Mammary epithelial cell (primary cell): Measurements from ENCODE around the gene C1orf87.

Experiments used
- CTCF ChIP-seq, 2 donors: IDR thresholded peaks in 1 of 2; conservative IDR thresholded peaks in 1 of 2; 2 replicates each; pipeline ENCODE4 v1.5.1; 2011 to 2012; ENCODE audit warnings: inconsistent platforms in 2 of 2, low read length in 2 of 2, mild to moderate bottlenecking in 2 of 2, control low read depth in 1 of 2, low read depth in 1 of 2; ENCODE audit not compliant: insufficient read depth in 1 of 2; ENCODE audit errors: extremely low read depth in 1 of 2
- EZH2 ChIP-seq: IDR thresholded peaks from 2 replicates; pipeline ENCODE4 v1.6.1; 2012; ENCODE audit warnings: low read length, inconsistent platforms, borderline replicate concordance

- TF ChIP-seq CTCF (conservative IDR thresholded peaks at IDR 0.05 in 1 of 2, IDR thresholded peaks at IDR 0.05 in 1 of 2; ENCODE audit: extremely low read depth in 1 of 2, insufficient read depth in 1 of 2, low read depth in 1 of 2, low read length in 2 of 2): no peak
- TF ChIP-seq EZH2: no peak
These were observed 4.6 kb upstream of the C1orf87 start for GRCh38 chr1:60078182-60078581.
